GM10847 (cell line): ENCODE results near the gene IL1R1.

Experiments
- POLR2A ChIP-seq: IDR thresholded peaks from 2 replicates; pipeline ENCODE4 v1.6.1; 2011; ENCODE audit not compliant: insufficient read length; ENCODE audit errors: extremely low read depth

The IL1R1 gene

DNA sequence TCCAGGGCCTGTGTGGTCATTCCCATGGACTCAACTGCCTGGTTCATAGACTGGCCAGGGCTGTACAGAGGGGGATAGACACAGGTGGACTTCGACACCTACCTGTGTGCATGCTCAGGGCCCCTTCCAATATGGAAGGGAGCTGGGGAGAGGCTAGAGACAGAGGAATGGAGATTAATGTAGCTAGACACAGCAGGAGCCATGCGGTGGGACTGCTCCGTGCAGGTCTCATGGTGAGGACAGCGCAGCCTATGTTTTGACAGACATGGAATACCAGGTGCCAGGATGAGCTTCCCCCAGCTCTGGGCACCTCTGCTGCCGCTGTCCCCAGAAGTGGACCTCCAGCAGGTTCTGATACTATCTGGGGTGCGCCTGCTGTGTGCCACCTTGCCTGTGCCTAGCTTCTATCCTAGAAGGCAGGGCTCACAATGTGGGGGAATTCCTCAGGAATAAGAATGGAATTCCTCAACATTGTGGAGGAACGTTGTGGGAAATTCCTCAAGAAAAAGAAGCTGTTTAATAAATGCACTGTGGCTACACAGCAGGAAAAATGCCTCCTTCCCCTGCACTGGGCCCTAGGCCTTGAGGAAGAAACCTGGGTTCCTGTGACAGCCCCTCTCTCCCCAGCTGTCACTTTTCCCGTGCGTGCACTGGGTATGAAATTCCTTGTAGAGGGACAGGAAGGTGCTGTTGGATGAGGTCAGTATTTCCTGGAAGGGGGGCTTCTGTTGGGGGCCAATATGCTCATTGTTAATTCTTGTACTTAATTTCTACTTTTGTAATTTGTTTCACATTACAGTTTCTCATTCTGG lies 7.3 kb downstream of the IL1R1 start:
- no peak for TF ChIP-seq POLR2A

DNA sequence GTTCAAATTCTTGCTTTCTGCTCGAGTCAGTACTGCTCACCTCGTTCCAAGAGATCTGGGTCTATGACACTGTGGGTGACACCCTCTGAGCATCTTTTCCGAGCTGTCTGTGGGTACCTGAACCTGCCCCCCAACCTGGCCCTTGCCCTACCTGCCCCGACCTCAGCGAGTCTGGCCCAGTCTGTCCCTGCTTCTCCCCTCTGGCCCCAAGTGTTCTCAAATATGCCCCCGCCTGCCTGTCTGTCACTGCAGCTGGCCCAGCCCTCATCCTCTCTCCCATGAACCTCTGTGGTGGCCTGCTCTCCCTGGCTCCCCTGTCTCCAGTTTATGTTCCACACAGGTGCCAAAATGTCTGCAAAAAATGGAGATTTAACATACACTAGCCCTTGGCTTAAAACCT lies 11.8 kb downstream of the IL1R1 start:
- TF ChIP-seq POLR2A, result no peak

DNA sequence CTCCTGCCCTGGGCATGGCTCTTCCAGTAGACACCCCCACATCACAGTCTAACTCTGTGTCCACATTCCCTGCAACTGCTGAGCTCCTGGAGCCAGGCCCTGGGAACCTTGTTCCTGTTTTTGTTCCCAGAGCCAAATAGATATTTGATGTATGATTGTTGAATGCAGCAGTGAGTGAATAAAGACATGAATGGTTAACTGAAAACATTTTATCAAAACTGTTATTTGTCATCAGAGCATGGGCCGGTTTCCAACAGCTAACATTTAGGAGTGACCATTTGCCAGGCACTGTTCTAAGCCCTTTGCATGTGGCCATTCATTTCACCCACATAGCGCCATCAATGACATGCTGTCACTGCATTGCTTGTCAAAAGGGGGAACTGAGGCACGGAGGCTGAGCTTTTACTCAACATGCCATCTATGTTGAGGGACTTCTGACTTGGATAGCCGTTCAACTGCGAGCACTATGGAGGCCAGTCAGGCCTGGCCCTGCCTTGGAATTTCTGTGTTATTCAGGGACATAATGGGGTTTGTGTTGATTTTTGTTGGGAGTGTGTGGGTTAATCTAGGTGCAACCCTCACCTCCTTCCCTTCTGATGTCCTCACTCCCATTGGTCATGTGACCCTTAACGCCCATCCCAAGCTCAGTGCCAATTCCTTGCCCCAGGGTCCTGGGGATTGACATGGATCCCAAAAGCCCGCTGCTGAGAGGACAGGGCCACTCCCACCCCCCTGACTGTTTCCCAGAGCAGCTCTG lies 12.6 kb downstream of the IL1R1 start:
- TF ChIP-seq POLR2A, result no peak

DNA sequence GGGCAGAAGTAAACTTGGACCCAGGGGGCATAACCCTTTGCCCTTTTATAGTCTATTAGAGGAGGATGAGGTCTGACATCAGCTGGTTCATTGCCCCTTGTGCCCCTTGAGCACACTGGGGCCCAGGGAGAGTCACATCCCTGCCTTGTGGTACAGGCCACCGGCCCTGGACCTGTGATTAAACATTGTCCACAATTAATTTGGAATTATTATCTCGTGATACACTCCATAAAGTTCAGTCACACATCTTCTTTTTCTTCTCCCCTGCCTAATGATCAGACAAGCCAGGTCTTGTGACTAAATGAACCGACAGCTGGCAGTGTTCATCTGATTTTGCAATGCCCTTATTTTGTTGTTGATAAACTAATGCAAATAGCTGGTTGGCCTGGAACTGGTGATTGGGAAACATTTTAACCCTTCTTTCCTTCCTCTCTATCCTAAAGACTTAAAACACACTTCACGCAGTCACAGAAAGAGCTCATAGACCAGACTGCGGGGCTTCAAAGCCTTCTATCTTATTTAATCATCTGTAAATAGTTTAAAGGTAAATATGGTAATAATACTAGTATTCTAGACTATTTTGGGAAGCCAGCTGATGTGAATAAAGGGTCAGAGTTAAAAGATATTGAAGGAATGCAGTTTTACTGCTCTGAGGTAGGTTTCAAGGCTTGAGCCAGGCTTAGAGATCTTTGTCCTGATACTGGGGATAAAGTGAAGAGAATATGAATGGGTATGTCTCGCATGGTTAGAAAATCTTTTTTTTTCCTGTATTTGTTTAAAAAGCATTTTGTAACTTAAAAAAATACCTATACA lies 13.4 kb downstream of the IL1R1 start:
- TF ChIP-seq POLR2A, result no peak

DNA sequence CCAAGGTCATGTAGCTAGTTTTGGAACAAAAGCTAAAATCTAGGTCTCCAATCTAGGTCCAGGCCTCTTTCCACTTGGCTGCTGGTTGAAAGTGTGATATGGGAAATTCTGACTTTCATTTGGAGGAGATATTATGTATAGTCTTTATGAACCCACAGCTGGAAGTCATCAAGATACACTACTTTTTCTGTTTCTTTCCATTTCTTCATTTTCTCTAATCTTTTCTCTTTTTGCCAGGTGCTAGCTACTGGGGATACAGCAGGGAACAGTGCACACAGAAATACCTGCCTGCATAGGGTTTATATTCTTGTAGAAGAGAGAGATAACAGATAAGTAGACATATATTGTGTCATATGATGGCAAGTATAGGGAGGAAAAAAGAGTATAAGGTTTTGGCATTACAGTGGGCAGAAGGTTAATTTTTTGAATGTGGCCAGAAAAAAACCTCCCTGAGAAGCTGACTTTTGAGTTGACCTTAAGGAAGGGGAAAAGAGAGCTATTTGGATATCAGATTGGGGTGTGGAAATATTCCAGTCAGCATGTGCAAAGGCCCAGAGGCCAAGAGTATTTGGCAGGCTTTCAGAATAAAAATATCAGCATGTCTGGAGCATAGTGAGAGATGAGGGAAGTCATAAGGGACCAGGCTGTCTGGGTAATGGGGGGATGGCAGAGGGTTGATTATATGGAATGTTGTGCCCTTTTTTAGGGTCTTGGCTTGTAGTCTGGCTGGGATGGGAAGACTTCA lies 15.6 kb downstream of the IL1R1 start:
- TF ChIP-seq POLR2A, result no peak

DNA sequence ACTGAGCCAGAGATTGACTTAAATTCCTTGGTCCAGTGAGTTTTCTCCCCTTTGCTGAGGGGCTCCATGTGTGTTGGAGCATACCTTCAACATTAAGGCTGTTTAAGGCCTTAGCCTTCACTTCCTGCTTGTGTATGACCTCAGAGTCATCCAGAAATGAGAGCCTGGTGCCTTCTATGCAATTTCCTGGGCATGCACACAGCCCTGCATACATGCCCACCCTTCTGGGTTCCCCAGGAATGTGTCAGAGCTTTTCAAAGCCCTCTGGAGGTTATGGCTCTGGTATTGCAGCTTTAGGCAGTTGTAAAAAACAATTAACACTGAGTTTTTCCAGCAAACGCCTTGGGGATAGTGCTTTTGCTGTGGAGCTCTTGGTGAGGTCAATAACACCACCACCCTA lies 16.7 kb downstream of the IL1R1 start:
- no peak for TF ChIP-seq POLR2A

DNA sequence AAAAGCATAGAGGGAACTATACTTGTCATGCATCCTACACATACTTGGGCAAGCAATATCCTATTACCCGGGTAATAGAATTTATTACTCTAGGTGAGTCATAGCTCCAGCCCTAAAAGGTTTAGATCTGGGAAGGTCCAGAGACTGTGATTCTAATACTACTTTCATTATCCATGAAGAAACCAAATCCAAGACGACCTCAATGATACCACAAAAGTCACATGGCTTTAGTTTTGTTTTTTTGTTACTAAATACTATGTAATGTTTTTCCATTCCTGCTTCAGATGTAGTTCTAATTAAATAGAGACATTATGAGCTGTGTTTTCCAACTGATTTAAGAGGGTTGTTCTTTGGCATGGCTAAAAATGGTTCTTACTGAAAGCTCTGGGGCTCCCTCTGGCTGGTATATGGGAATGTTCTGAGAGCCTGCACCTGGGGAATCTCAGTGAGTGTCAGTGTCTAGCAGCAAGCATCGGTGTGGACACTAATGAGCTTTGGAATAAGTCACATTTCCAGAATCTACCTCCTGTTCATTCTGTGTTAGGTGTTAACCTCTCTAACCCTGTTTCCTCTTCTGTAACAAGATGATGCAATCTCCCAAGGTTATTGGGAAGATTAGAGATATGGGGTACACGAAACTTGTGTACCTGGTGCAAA lies 23.8 kb downstream of the IL1R1 start:
- no peak for TF ChIP-seq POLR2A

DNA sequence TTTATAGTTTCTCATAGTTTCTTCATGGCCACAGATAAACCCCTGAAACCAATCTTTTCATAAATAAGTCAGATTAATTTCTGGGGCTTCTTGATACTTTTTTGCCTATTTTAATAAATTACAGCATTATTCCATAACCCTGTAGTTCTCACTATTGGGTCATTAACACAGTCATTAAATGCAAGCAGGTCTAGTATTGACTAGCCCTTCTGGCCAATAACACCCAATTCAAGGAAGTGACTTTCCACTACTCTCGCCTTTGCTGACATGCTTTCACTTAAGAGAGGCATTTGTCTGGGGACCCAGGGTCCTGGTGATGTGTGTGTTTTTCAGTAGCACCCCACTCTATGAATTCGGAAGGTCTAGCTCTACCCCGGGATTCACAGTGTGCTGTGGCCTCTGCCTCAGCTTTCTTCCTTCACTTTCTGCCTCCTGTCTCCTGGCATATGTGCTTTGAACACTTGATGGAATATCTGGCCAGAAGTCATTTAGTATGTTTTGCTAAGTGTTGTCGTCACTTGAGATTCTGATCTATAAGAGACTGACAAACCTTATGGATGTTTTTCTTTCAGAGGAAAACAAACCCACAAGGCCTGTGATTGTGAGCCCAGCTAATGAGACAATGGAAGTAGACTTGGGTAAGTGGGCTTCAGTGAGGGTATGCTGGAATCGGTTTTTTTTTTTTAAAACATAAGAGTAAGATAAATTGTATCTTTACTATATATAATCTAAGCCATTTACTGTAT lies 25.7 kb downstream of the IL1R1 start:
- TF ChIP-seq POLR2A, result no peak

DNA sequence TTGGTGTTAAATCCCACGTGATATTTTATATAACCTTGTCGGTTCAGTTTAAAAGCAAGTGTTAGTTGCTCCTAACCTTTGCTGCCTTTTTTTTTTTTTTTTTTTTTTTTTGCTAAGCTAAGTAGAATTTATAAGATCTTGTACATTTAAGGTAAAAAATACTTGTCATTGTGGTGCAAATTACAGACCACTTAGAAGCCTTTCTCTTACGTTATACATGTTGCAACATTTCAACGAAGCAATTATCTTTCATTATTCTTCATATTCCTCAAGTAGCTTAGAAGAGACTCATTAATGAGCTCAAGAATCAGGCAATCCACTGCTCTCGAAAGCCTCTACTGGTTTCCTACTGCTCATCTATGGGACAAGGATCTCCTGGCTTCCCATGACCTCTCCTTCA lies 29.4 kb downstream of the IL1R1 start:
- no peak for TF ChIP-seq POLR2A

DNA sequence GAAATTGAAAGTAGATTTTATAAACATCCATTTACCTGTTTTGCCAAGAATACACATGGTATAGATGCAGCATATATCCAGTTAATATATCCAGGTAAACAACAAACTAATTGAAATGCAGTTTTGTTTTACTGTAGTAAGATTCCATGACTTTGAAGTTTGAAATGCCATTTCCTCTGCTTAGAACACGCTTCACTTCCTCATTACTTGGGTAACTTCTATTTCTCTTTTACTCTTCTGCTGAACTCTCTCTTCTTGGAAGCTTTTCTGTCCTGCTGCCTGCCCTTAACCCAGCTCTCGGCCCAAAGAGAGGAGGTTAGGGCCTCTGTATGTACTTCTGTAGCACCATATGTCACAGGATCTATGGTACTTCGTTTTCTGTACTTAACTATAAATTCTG lies 30.2 kb downstream of the IL1R1 start:
- TF ChIP-seq POLR2A, result no peak

DNA sequence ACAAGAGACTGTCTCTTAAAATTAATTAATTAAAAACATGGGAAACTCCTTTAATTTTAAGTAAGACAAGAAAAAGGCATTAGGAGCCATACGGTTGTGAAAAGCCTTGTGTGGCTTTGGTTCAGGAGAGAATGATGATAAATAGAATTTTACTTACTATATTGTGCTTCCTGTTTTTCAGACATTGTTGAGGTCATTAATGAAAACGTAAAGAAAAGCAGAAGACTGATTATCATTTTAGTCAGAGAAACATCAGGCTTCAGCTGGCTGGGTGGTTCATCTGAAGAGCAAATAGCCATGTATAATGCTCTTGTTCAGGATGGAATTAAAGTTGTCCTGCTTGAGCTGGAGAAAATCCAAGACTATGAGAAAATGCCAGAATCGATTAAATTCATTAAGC lies 33.6 kb downstream of the IL1R1 start:
- no peak for TF ChIP-seq POLR2A

DNA sequence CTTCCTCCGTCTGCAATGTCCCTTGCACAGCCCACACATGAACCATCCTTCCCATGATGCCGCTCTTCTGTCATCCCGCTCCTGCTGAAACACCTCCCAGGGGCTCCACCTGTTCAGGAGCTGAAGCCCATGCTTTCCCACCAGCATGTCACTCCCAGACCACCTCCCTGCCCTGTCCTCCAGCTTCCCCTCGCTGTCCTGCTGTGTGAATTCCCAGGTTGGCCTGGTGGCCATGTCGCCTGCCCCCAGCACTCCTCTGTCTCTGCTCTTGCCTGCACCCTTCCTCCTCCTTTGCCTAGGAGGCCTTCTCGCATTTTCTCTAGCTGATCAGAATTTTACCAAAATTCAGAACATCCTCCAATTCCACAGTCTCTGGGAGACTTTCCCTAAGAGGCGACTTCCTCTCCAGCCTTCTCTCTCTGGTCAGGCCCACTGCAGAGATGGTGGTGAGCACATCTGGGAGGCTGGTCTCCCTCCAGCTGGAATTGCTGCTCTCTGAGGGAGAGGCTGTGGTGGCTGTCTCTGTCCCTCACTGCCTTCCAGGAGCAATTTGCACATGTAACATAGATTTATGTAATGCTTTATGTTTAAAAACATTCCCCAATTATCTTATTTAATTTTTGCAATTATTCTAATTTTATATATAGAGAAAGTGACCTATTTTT lies 35.4 kb downstream of the IL1R1 start:
- no peak for TF ChIP-seq POLR2A

DNA sequence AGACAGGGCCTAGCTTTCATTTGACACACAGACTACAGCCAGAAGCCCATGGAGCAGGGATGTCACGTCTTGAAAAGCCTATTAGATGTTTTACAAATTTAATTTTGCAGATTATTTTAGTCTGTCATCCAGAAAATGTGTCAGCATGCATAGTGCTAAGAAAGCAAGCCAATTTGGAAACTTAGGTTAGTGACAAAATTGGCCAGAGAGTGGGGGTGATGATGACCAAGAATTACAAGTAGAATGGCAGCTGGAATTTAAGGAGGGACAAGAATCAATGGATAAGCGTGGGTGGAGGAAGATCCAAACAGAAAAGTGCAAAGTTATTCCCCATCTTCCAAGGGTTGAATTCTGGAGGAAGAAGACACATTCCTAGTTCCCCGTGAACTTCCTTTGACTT lies 36.5 kb downstream of the IL1R1 start:
- TF ChIP-seq POLR2A, result no peak
